GM19397 (cell line): ENCODE data around the gene FAU.

Experiments
- ATAC-seq: cut with Tn5 transposase; IDR thresholded peaks from one replicate; pipeline ENCODE4 v1.9.1; 2021; ENCODE audit warnings: mild to moderate bottlenecking, moderate library complexity; ENCODE audit not compliant: unreplicated experiment

The FAU gene

GRCh38 chr11:65136515-65137096 lies 14.7 kb upstream of the FAU start:
- ATAC-seq: no peak

- ATAC-seq: no peak
Observed at GRCh38 chr11:65135633-65136145, 13.8 kb upstream of the FAU start.

- ATAC-seq: peak; percentile 52
Observed at GRCh38 chr11:65134952-65135632, 13.2 kb upstream of the FAU start.

- ATAC-seq: peak; percentile 53
Observed at GRCh38 chr11:65134240-65134951, 12.5 kb upstream of the FAU start, which contains the start of gene SYVN1. Gene SYVN1, minus strand, starts transcription at chr11:65134519. Its CDS starts 918 bp downstream, at chr11:65133601.

GRCh38 chr11:65133724-65134123 lies 11.8 kb upstream of the FAU start:
- ATAC-seq: no peak

- ATAC-seq: no peak
Observed at GRCh38 chr11:65132988-65133700, 11.2 kb upstream of the FAU start.

GRCh38 chr11:65132238-65132987 lies 10.5 kb upstream of the FAU start:
- ATAC-seq: peak; percentile 31

- ATAC-seq: no peak
Observed at GRCh38 chr11:65131895-65132237, 9.9 kb upstream of the FAU start.

GRCh38 chr11:65131417-65131776 lies 9.5 kb upstream of the FAU start:
- ATAC-seq: no peak

- no peak for ATAC-seq
Observed at GRCh38 chr11:65130631-65131416, 8.9 kb upstream of the FAU start.

- no peak for ATAC-seq
Observed at GRCh38 chr11:65129649-65130441, 7.9 kb upstream of the FAU start.

GRCh38 chr11:65128182-65129145 lies 6.5 kb upstream of the FAU start:
- ATAC-seq: no peak

GRCh38 chr11:65127473-65128181 lies 5.7 kb upstream of the FAU start:
- no peak for ATAC-seq

- no peak for ATAC-seq
Observed at GRCh38 chr11:65126624-65127274, 4.8 kb upstream of the FAU start.

- ATAC-seq: no peak
Observed at GRCh38 chr11:65125197-65126056, 3.5 kb upstream of the FAU start.
